IMR-90 (cell line): ENCODE measurements around the gene GALNT8. TPM values are rescaled to one million over a fixed set of nuclear protein-coding genes. Genes with fewer than 3 reads are reported as not detected.
A peak's percentile ranks its signal among the peaks of the same experiment; 100 is the strongest.

Source experiments
- ATAC-seq: fragments of 200-7000 bp; cut with Tn5 transposase; 2 replicates; pipeline ENCODE4 v1.9.1; 2020; ENCODE audit warnings: low read depth, mild to moderate bottlenecking, moderate library complexity
- BruUV-seq: library from RNA; stranded (reverse); fragments of 400-500 nt; replicated peaks from 2 replicates; lab custom pipeline; 2021; lab: Mats Ljungman, UMichigan
- CTCF ChIA-PET: fragments of 300-600 bp; formaldehyde crosslinking; extraction: SDS; loops from one replicate; lab custom pipeline; 2021; ENCODE audit warnings: antibody characterized with exemption; lab: Yijun Ruan, JAX
- POLR2A ChIA-PET: fragments of 300-600 bp; sonication (Branson Sonifier 250); formaldehyde crosslinking; loops from one replicate; lab custom pipeline; 2022; ENCODE audit warnings: antibody characterized with exemption; ENCODE audit not compliant: unreplicated experiment; lab: Charles Lee
- DNase-seq: peaks from one replicate; pipeline ENCODE4 v3.0.0; 2013
- H2AFZ ChIP-seq: replicated peaks from 2 replicates; pipeline ENCODE3; 2013; ENCODE audit warnings: low read length, mild to moderate bottlenecking; ENCODE audit not compliant: poor library complexity
- H2AK5ac ChIP-seq: 2 replicates; pipeline ENCODE4 v1.6.1; 2013; ENCODE audit warnings: low read depth, low read length, inconsistent platforms
- H2AK9ac ChIP-seq: replicated peaks from 2 replicates; pipeline ENCODE3; 2013; ENCODE audit warnings: mild to moderate bottlenecking, low read depth, low read length, moderate library complexity; ENCODE audit not compliant: poor library complexity
- H2BK120ac ChIP-seq: 2 replicates; pipeline ENCODE4 v1.6.1; 2013; ENCODE audit warnings: low read depth, low read length, inconsistent platforms
- H2BK15ac ChIP-seq: 3 replicates; pipeline ENCODE4 v1.6.1; 2013; ENCODE audit warnings: low read depth, low read length, inconsistent platforms
- H2BK20ac ChIP-seq: 2 replicates; pipeline ENCODE4 v1.6.1; 2013; ENCODE audit warnings: low read depth, mild to moderate bottlenecking, inconsistent platforms, low read length, moderate library complexity
- H2BK5ac ChIP-seq: 2 replicates; pipeline ENCODE4 v1.6.1; 2013; ENCODE audit warnings: mild to moderate bottlenecking, low read depth, low read length, inconsistent platforms; ENCODE audit not compliant: poor library complexity, severe bottlenecking
- H3K14ac ChIP-seq: replicated peaks from 2 replicates; pipeline ENCODE4 v1.6.1; 2013; ENCODE audit warnings: low read depth, low read length, inconsistent platforms
- H3K18ac ChIP-seq: 2 replicates; pipeline ENCODE4 v1.6.1; 2013; ENCODE audit warnings: low read depth, low read length, control low read depth
- H3K23ac ChIP-seq: 2 replicates; pipeline ENCODE4 v1.6.1; 2013; ENCODE audit warnings: low read depth, low read length, inconsistent platforms
- H3K27ac ChIP-seq: 2 replicates; pipeline ENCODE4 v1.5.1; 2013; ENCODE audit warnings: mild to moderate bottlenecking, control low read depth, low read length; ENCODE audit not compliant: insufficient read depth
- H3K27me3 ChIP-seq: 2 replicates; pipeline ENCODE4 v1.6.1; 2013; ENCODE audit warnings: low read length; ENCODE audit not compliant: control insufficient read depth, insufficient read depth
- H3K36me3 ChIP-seq: 2 replicates; pipeline ENCODE4 v1.6.1; 2013; ENCODE audit warnings: low read length, mixed read lengths; ENCODE audit not compliant: control insufficient read depth, insufficient read depth
- H3K4ac ChIP-seq: 2 replicates; pipeline ENCODE4 v1.6.1; 2013; ENCODE audit warnings: low read depth, low read length, inconsistent platforms
- H3K4me1 ChIP-seq: 2 replicates; pipeline ENCODE4 v1.6.1; 2013; ENCODE audit warnings: low read length, mixed read lengths; ENCODE audit not compliant: control insufficient read depth, insufficient read depth
- H3K4me2 ChIP-seq: 2 replicates; pipeline ENCODE4 v1.6.1; 2013; ENCODE audit warnings: low read depth, mild to moderate bottlenecking, control low read depth, low read length, moderate library complexity
- H3K4me3 ChIP-seq: 2 replicates; pipeline ENCODE4 v1.5.1; 2013; ENCODE audit warnings: low read depth, mild to moderate bottlenecking, control low read depth, low read length, moderate library complexity; ENCODE audit not compliant: insufficient read depth
- H3K56ac ChIP-seq: 2 replicates; pipeline ENCODE4 v1.6.1; 2013; ENCODE audit warnings: low read length, inconsistent platforms; ENCODE audit not compliant: insufficient read depth; ENCODE audit errors: extremely low read depth
- H3K79me1 ChIP-seq, 2 experiments: 2 replicates each; pipeline ENCODE4 v1.6.1; 2013; ENCODE audit warnings: low read length in 2 of 2, inconsistent platforms in 1 of 2, low read depth in 1 of 2
- H3K9ac ChIP-seq: 2 replicates; pipeline ENCODE4 v1.6.1; 2013; ENCODE audit warnings: low read depth, low read length, control low read depth
- H3K9me1 ChIP-seq: 2 replicates; pipeline ENCODE4 v1.6.1; 2013; ENCODE audit warnings: low read length, inconsistent platforms; ENCODE audit not compliant: insufficient read depth
- H3K9me3 ChIP-seq: 2 replicates; pipeline ENCODE4 v1.6.1; 2013; ENCODE audit warnings: low read length; ENCODE audit not compliant: control insufficient read depth, insufficient read depth
- H4K20me1 ChIP-seq: 2 replicates; pipeline ENCODE4 v1.6.1; 2013; ENCODE audit warnings: low read length, inconsistent platforms; ENCODE audit not compliant: insufficient read depth
- H4K5ac ChIP-seq: 2 replicates; pipeline ENCODE4 v1.6.1; 2013; ENCODE audit warnings: mild to moderate bottlenecking, low read depth, low read length, control low read depth
- H4K8ac ChIP-seq, 2 experiments: 2 replicates each; pipeline ENCODE4 v1.6.1; 2013; ENCODE audit warnings: low read depth in 2 of 2, low read length in 2 of 2, control low read depth in 1 of 2, inconsistent platforms in 1 of 2
- H4K91ac ChIP-seq: 2 replicates; pipeline ENCODE4 v1.6.1; 2013; ENCODE audit warnings: low read depth, low read length, inconsistent platforms; ENCODE audit not compliant: insufficient read depth
- FOS ChIP-seq: fragments of 150-350 bp; IDR thresholded peaks from 2 replicates; pipeline ENCODE4 v1.6.1; 2016; ENCODE audit warnings: low read depth, low read length
- MAFK ChIP-seq: IDR thresholded peaks from 2 replicates; pipeline ENCODE4 v1.6.1; 2012; ENCODE audit warnings: low read depth, low read length, improper control_type of control experiment
- WGBS, 2 experiments: methylation state at CpG; one replicate each; pipeline versions ENCODE4 v1.1.5 to v1.1.7; 2013; ENCODE audit warnings: missing lambda C conversion rate in 2 of 2; ENCODE audit not compliant: insufficient read length in 1 of 2; ENCODE audit errors: extremely low coverage in 2 of 2; 5-methylcytosine and 5-hydroxymethylcytosine counted together
- dilution Hi-C: fragments of 300-500 bp; cut with HindIII; formaldehyde crosslinking; loops from one replicate; pipeline ENCODE4 v1.14.3; 2018; ENCODE audit warnings: low sequenced_read_pairs; ENCODE audit not compliant: unreplicated experiment
- in situ Hi-C: fragments of 300-500 bp; cut with MboI; formaldehyde crosslinking; loops from 3 replicates; pipeline ENCODE4 v1.14.3; 2019; ENCODE audit warnings: low sequenced_read_pairs, inconsistent platforms, mixed read lengths
- intact Hi-C: fragments of 100-400 bp; cut with micrococcal nuclease; formaldehyde crosslinking; loops from 2 replicates; pipeline ENCODE4 v1.10.0; 2022
- polyA plus RNA-seq, 3 experiments: library from polyadenylated mRNA; depleted of rRNA; stranded (reverse); fragments of >200 nt; gene quantifications; 2 replicates each; pipeline ENCODE4 v1.2.3, GENCODE V29; 2012; ENCODE audit warnings: low replicate concordance in 1 of 3
- total RNA-seq: library from RNA; depleted of rRNA; stranded (reverse); fragments of >200 nt; gene quantifications from 2 replicates; pipeline ENCODE4 v1.2.3, GENCODE V29; 2012

Gene GALNT8
- total and polyA plus RNA-seq, 2 of the 4 experiments (the other 2 are of a cell fraction) = not detected

DNA sequence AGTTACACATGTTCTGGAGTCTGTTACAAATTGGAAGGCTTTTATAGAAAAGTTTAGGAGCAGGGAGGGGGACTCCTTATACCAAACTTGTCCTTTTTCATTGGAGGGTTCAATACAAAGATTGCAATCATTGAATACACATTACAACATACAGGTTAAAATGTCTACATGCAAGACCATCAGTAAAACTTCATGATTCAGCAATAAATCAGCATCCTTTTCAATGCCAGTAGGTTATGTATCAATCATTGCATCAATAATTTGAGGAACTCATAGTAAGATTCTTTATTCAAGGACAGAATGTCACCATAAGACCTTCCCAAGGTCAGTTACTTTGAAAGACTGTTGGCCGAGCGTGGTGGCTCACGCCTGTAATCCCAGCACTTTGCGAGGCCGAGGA is 16.5 kb upstream of the GALNT8 start:
- Histone ChIP-seq H2BK5ac (no peak overlapping the region), H3K79me1 (no peaks in the 10 kb centered on the region), H3K14ac (no peak overlapping the region), H2AFZ (no peak overlapping the region), H2AK5ac (no peak overlapping the region), H2BK15ac (no peak overlapping the region), H3K18ac (no peak overlapping the region), H3K4ac (no peak overlapping the region), H2BK20ac (no peak overlapping the region), H3K36me3 (no peaks in the 10 kb centered on the region), H3K4me1 (no peaks in the 10 kb centered on the region), H2BK120ac (no peak overlapping the region), H3K23ac (no peak overlapping the region), H4K91ac (no peak overlapping the region), H3K4me3 (no peak overlapping the region), H3K27me3 (no peaks in the 10 kb centered on the region), H3K9me1 (no peaks in the 10 kb centered on the region), H3K4me2 (no peak overlapping the region), H3K9ac (no peak overlapping the region), H2AK9ac (no peak overlapping the region), H3K27ac (no peak overlapping the region), H4K20me1 (no peaks in the 10 kb centered on the region), H3K9me3 (no peaks in the 10 kb centered on the region), H3K56ac (no peak overlapping the region), H4K8ac (no peak overlapping the region), H4K5ac (no peak overlapping the region)
- TF ChIP-seq MAFK (peak; percentile 82), FOS (no peak)
- intact Hi-C loops (no loop called here), in situ Hi-C loops (no loop called here), dilution Hi-C loops (no loop called here)
- WGBS, 2 experiments = no CpG with 5 or more reads among the region's 5 CpGs
- BruUV-seq = no TSS peak
- ATAC-seq (no peak), DNase-seq (no peak)
- ChIA-PET CTCF (no interaction called here), POLR2A (no interaction called here)
